Stimulated activated CD4-positive, alpha-beta T cell treated with anti-CD3 and anti-CD28 coated beads, Interleukin-4, amount 100 ng/mL, for 1 hour (primary cell): ENCODE results near the gene ISM1.
"Not testable (repeated sequence)": the region's sequence is repeated elsewhere in the genome, so short reads cannot be mapped to it uniquely, and the experiment has no call there.

Experiments used
- DNase-seq: peaks from one replicate; pipeline ENCODE4 v3.0.0-alpha.2; 2020

The ISM1 gene

GRCh38 chr20:13221673-13222318 is 722 bp downstream of the ISM1 start:
- peak; percentile 72 for DNase-seq

- DNase-seq: no peak
These were observed 1.2 kb downstream of the ISM1 start for GRCh38 chr20:13222319-13222716.

- no peak for DNase-seq
These were observed 2.9 kb downstream of the ISM1 start for GRCh38 chr20:13223736-13224520.

- no peak for DNase-seq
These were observed 5.3 kb downstream of the ISM1 start for GRCh38 chr20:13226367-13226766.

- no peak for DNase-seq
These were observed 7.7 kb downstream of the ISM1 start for GRCh38 chr20:13228771-13229170.

GRCh38 chr20:13229538-13229937 is 8.5 kb downstream of the ISM1 start:
- DNase-seq: no peak

- DNase-seq: no peak
These were observed 10.1 kb downstream of the ISM1 start for GRCh38 chr20:13231031-13231752.

- DNase-seq: no peak
These were observed 11.9 kb downstream of the ISM1 start for GRCh38 chr20:13232999-13233398.

GRCh38 chr20:13234961-13235360 is 13.9 kb downstream of the ISM1 start:
- no peak for DNase-seq

GRCh38 chr20:13236360-13236759 is 15.3 kb downstream of the ISM1 start:
- DNase-seq: not testable (repeated sequence)

GRCh38 chr20:13236990-13237720 is 16.1 kb downstream of the ISM1 start:
- DNase-seq: no peak

- DNase-seq: no peak
These were observed 17.1 kb downstream of the ISM1 start for GRCh38 chr20:13238001-13238653.

- DNase-seq: no peak
These were observed 22.8 kb downstream of the ISM1 start for GRCh38 chr20:13243826-13244376.

GRCh38 chr20:13245250-13245723 is 24.2 kb downstream of the ISM1 start:
- DNase-seq: no peak

GRCh38 chr20:13249118-13249797 is 28.2 kb downstream of the ISM1 start:
- no peak for DNase-seq

- no peak for DNase-seq
These were observed 28.7 kb downstream of the ISM1 start for GRCh38 chr20:13249798-13250170.

- DNase-seq: no peak
These were observed 29.2 kb downstream of the ISM1 start for GRCh38 chr20:13250251-13250650.

GRCh38 chr20:13251106-13251903 is 30.2 kb downstream of the ISM1 start:
- DNase-seq: no peak

GRCh38 chr20:13251904-13252297 is 30.8 kb downstream of the ISM1 start:
- DNase-seq: no peak

- DNase-seq: no peak
These were observed 34.3 kb downstream of the ISM1 start for GRCh38 chr20:13255356-13255755.

GRCh38 chr20:13256606-13257005 is 35.5 kb downstream of the ISM1 start:
- DNase-seq: no peak
